ENCODE results near the gene ACCSL. TPM values are rescaled to one million over a fixed set of nuclear protein-coding genes. Genes with fewer than 3 reads are reported as not detected.

The ACCSL gene
- total RNA-seq, 1 donor from 2014 or later, result not detected

DNA sequence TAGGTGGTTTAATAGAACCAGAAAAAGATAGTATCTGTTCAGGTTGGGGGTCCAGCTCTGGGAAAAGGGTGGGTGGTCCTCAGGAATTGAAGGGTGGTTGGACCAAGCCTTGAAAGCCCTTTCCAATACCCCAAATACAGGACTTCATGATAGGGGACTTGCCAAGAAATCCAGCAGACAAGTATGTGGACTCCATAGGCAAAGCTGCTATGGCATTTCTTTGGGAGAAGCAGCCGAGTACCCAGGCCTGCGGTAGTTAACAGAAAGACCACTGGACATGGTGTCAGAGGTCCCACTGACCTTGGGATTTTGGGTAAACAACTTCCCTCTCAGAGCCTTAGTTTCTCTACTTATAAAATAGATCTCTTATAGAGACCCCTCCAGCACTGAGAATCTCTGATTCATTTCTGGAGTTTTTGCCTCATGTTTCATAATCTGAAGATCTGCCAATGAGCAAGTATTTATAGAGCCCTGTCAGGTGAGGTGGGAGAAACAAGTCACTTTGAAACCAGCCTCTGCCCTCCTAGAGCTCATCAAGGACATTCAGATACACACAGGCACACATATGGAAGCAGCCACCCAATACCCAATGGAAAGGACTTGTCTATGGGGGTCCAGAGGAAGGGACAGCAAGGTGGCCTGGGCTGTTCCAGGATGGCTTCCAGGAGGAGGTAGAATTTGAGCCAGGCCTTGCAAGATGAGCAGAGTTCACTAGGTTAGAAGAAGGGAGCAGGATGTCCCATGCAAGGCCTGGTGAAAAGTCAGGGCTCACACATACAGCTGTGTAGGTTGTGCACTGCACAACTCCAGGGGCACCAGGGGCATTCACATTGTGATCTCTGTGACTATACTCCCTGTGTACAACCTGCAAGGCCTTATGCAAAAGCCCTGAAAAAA is 31.0 kb upstream of the ACCSL start:
- intact Hi-C loops (cut with DNase I), result no loop called here
- TF ChIP-seq POLR2AphosphoS5 (IDR thresholded peaks at IDR 0.05; ENCODE audit: insufficient read depth in 1 of 2, low read depth in 1 of 2) (no peak), POLR2A (IDR thresholded peaks at IDR 0.05) (no peak)
- TF ChIP-seq, protein P1, sequence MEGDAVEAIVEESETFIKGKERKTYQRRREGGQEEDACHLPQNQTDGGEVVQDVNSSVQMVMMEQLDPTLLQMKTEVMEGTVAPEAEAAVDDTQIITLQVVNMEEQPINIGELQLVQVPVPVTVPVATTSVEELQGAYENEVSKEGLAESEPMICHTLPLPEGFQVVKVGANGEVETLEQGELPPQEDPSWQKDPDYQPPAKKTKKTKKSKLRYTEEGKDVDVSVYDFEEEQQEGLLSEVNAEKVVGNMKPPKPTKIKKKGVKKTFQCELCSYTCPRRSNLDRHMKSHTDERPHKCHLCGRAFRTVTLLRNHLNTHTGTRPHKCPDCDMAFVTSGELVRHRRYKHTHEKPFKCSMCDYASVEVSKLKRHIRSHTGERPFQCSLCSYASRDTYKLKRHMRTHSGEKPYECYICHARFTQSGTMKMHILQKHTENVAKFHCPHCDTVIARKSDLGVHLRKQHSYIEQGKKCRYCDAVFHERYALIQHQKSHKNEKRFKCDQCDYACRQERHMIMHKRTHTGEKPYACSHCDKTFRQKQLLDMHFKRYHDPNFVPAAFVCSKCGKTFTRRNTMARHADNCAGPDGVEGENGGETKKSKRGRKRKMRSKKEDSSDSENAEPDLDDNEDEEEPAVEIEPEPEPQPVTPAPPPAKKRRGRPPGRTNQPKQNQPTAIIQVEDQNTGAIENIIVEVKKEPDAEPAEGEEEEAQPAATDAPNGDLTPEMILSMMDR (IDR thresholded peaks at IDR 0.05), result no peak
- H3K9me3 ChIP-seq, result no peaks in the 10 kb centered on the region
- H3K36me3 ChIP-seq, result no peaks in the 10 kb centered on the region
- H3K27me3 ChIP-seq, result no peaks in the 10 kb centered on the region
- peaks cover 17% of the 10 kb centered on the region for H3K4me1 ChIP-seq
- DNase-seq (ENCODE audit: extremely low spot score in 2 of 2), result peak; percentile 67 to 81
- peak overlapping the region; percentile 56 for H3K27ac ChIP-seq
- H3K4me3 ChIP-seq, result no peak overlapping the region

DNA sequence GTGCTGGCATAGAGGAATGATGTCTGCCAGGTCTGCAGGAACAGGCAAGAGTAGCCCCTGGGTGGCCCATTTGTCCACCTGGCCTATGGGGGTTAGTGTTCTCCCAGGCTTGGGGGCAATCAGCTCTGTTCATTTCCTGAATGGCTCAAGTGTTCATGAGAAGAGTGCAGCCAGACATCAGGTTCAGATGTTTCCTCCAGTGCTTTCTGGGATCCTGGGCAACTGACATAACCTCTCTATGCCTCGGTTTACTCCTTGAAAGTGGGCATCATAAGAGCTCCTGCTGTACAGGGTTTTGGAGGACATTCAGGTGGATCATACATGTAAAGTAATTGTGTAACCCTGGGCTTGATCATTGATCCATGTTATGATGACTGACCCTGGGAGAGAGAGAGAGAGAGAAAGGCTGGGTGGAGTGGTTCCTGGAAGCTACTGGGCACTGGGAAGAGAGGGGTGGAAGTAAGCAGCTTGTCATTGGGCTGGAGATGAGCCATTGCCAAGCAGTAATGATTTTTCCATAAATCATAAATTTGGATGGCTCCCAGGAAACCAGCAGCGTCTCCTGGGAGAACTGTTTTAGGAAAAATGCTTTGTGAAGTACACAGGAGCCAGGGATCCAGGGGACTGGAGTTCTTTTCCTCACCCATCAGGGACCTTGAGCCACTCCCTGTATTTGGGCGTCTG is 30.2 kb upstream of the ACCSL start:
- no peaks in the 10 kb centered on the region for H3K27me3 ChIP-seq
- H3K9me3 ChIP-seq, result no peaks in the 10 kb centered on the region
- H3K27ac ChIP-seq, result peak overlapping the region; percentile 56
- TF ChIP-seq, protein P1 (IDR thresholded peaks at IDR 0.05), result no peak
- no peak for TF ChIP-seq POLR2A (IDR thresholded peaks at IDR 0.05)
- TF ChIP-seq POLR2AphosphoS5 (IDR thresholded peaks at IDR 0.05; ENCODE audit: insufficient read depth in 1 of 2, low read depth in 1 of 2), result no peak
- H3K4me1 ChIP-seq, result peaks cover 17% of the 10 kb centered on the region
- H3K4me3 ChIP-seq, result no peak overlapping the region
- DNase-seq (ENCODE audit: extremely low spot score in 2 of 2), result peak in 1 of 2 donors; percentile 65
- H3K36me3 ChIP-seq, result no peaks in the 10 kb centered on the region
- intact Hi-C loops (cut with DNase I), result no loop called here

DNA sequence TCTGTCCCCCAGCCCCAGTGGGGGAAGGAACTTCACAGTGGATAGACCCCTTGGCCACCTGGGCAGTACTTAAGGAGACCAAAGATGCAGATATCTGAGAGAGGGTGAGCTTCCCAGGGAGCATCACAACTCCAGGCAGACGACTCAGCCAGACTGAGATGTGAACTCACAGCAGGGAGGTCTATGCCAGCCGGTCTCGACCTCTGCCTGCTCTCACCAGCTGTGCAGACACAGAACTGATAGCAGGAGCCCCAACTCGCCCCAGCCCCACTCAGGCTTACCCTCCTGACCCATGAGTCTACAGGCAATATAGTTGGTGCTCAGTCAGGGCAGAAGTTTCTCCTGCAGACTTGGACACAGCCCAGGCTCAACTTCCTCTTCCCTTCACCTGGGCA is 29.7 kb upstream of the ACCSL start:
- Histone ChIP-seq H3K4me1 (peaks cover 17% of the 10 kb centered on the region), H3K9me3 (no peaks in the 10 kb centered on the region), H3K36me3 (no peaks in the 10 kb centered on the region), H3K4me3 (no peak overlapping the region), H3K27me3 (no peaks in the 10 kb centered on the region), H3K27ac (peak overlapping the region; percentile 56)
- peak; percentile 40 to 84 for DNase-seq (ENCODE audit: extremely low spot score in 2 of 2)
- intact Hi-C loops (cut with DNase I), result no loop called here
- TF ChIP-seq POLR2AphosphoS5 (IDR thresholded peaks at IDR 0.05; ENCODE audit: insufficient read depth in 1 of 2, low read depth in 1 of 2), result no peak
- no peak for TF ChIP-seq POLR2A (IDR thresholded peaks at IDR 0.05)
- TF ChIP-seq, protein P1 (IDR thresholded peaks at IDR 0.05), result no peak

DNA sequence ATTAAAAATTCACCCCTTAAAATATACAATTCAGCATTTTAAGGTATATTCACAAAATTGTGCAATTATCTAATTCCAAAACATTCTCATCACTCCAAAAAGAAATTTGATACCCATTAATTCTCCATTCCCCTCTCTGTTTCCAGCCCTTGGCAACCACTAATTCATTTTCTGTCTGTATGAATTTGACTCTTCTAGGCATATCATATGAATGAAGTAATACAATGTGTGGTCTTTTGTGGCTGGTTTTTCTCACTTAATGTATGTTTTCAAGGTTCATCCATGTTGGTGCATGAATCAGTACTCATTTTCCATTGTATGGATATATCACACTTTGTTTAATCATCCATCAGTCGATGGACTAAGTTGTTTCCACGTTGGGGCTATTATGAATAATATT is 29.0 kb upstream of the ACCSL start:
- intact Hi-C loops (cut with DNase I), result no loop called here
- Histone ChIP-seq H3K36me3 (no peaks in the 10 kb centered on the region), H3K4me1 (peaks cover 17% of the 10 kb centered on the region), H3K27me3 (no peaks in the 10 kb centered on the region), H3K9me3 (no peaks in the 10 kb centered on the region), H3K4me3 (no peak overlapping the region), H3K27ac (peak overlapping the region; percentile 56)
- no peak for DNase-seq (ENCODE audit: extremely low spot score in 2 of 2)
- TF ChIP-seq POLR2A (IDR thresholded peaks at IDR 0.05) (no peak), POLR2AphosphoS5 (IDR thresholded peaks at IDR 0.05; ENCODE audit: insufficient read depth in 1 of 2, low read depth in 1 of 2) (no peak)
- TF ChIP-seq, protein P1 (IDR thresholded peaks at IDR 0.05), result no peak
